GM18505 (cell line): ENCODE measurements around the gene FDXR.
"Not testable (repeated sequence)": the region's sequence is repeated elsewhere in the genome, so short reads cannot be mapped to it uniquely, and the experiment has no call there.

Source experiments
- ATAC-seq: cut with Tn5 transposase; IDR thresholded peaks from one replicate; pipeline ENCODE4 v1.9.1; 2021; ENCODE audit not compliant: unreplicated experiment
- POLR2A ChIP-seq: IDR thresholded peaks from 4 replicates; pipeline ENCODE4 v1.6.1; 2011; ENCODE audit warnings: borderline replicate concordance; ENCODE audit not compliant: insufficient read depth, insufficient read length; ENCODE audit errors: extremely low read depth

Gene FDXR

GRCh38 chr17:74907012-74907411 lies 34.2 kb upstream of the FDXR start:
- TF ChIP-seq POLR2A = no peak
- ATAC-seq = no peak

GRCh38 chr17:74906214-74906793 lies 33.5 kb upstream of the FDXR start:
- ATAC-seq = not testable (repeated sequence)

DNA sequence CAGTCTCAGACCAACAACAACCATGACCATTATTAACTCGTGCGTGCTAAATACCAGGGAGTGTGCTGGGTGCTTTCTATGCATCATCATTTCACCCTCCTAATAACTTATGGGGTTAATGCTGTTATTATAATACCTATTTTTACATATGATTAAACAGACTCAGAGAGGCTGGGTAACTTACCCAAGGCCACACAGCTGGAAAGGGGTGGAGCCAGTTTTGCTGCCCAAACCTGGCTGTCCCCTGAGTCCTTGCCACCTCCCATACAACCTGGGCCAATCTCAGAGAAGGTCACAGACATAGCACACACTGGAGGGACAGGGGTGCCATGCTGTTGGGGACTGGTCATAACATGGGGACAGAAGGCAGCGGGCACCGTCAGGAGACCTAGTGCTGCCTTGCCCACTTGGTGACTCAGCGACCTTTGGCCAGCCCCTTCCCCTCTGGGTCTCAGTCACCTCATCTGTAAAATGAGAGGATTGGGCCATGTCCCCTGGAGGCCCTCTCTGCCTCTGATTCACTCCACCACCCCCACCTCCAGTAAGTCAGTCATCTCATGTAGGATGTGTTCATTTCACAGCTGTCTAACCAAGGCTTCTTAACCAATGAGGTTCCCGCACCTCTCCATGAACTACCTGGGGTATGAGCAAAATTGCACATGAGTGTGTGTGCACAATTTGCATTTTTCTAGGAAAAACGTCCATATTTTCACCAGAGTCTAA lies 32.1 kb upstream of the FDXR start:
- no peak for ATAC-seq

DNA sequence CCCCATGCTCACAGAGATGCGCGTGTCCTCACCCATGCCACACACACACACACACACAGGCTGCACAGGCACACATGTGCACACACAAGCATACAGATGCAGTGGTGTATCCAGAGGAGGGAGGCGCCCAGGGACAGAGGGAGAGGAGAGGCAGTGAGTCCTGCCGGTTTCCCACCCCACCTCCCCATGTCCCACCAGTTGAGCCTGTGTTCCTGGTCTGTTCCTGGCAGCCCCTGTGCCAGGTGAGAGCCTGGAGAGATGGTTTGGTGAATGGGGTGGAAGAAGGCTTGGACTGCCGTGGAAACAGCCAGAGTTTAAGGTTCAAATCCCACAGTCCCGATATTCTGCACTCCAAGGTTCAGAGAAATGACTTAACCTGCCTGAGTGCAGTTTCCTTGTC lies 30.9 kb upstream of the FDXR start:
- ATAC-seq = no peak
- no peak for TF ChIP-seq POLR2A

More for the DNA sequence above, 32.1 kb upstream of the FDXR start:
- TF ChIP-seq POLR2A = no peak

DNA sequence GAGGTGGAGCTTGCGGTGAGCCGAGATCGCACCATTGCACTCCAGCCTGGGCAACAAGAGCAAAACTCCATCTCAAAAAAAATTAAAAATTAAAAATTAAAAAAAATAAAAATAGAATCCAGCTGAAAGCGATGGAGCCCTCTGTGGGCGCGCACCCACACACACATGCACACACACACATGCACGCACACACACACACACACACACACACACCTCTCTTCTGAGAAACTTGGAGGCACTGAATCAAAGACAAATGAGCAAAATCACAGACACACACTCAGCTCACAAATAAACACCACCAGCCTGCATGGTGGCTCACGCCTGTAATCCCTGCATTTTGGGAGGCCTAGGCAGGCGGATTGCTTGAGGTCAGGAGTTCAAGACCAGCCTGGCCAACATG lies 30.2 kb upstream of the FDXR start:
- no peak for TF ChIP-seq POLR2A

GRCh38 chr17:74901353-74902135 lies 28.8 kb upstream of the FDXR start:
- TF ChIP-seq POLR2A = no peak
- ATAC-seq = no peak

More for the DNA sequence above, 30.2 kb upstream of the FDXR start:
- no peak for ATAC-seq

GRCh38 chr17:74900208-74900607 lies 27.4 kb upstream of the FDXR start:
- ATAC-seq = no peak
- no peak for TF ChIP-seq POLR2A

GRCh38 chr17:74898376-74898946 lies 25.7 kb upstream of the FDXR start:
- no peak for ATAC-seq
- TF ChIP-seq POLR2A = no peak

DNA sequence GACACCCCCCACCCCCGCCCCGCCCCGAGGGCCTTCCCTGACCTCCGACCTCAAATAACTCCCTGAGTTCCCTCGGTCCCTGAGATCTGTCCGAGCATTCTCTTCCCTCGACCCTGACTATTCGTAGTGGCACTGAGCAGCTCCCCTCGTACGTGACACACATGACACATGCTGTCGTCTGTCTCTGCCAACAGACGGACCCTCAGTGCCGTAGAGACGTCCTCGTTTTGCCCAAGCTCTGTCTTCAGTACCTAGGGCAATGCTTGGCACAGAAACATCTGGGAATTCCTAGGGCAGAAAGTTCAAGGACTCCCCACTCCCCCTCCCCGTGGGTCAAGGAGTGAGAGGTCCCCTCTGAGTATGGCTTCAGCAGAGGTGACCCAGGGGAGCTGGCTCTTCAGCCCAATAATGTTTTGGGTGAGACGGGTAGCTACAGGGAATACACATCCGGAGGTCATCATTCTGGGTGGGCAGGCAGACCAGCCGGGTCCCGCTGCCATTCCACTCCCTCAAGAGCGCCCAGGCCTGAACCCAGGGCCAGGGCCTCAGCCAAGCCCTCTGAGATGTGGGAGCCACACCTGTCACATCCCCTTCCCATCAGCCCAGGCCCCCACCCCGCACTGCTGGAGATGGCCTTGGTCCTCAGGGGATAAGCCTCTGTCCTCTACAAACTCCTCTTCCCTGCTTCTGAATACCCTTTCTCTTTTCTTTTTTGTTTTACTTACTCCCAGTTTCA lies 21.3 kb upstream of the FDXR start:
- TF ChIP-seq POLR2A = no peak
- ATAC-seq = no peak

DNA sequence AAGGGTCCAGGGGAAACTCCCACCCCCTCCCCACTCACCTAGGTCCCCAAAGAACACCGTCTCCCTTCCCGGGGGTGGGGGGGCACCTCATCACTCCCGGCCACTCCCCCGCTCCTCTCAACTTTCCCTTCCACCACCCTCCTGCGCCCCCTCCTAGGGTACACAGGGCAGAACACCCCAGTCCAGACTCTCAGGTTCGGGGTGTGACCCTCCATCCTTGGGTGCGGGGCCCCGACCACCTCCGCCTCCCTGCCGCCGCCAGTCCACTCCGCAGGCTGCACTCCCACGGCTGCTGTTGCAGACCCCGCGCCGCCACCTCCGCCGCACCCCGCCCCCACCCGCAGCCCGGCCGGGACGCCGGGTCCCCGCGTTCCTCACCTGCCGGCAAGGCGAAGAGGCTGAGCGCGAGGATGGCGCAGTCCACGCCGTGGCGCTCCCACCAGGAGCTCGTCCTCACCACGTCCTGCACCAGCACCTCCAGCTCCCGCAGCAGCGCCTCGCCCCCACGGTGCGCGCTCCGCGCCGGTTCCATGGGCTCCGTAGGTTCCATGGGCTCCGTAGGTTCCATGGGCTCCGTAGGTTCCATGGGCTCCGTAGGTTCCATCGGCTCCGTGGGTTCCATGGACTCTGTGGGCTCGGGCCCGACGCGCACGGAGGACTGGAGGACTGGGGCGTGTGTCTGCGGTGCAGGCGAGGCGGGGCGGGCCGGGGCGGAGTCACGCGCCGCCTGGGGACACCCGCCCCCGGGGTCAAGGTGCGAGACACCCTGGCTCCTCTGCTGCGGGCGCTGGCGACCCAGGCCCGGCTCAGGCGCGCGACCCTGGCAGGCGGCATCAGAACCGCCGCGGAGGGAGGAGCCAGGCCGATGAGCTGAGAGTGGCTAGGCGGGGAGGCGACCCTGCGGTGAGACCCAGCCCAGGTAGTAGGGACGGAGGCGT lies 20.4 kb upstream of the FDXR start, which contains the start of gene FADS6:
TSS of gene FADS6 (minus strand) at position 660 of the 938 bp plus-strand sequence. CDS start at position 622, 38 bp downstream.
- ATAC-seq = no peak
- no peak for TF ChIP-seq POLR2A

DNA sequence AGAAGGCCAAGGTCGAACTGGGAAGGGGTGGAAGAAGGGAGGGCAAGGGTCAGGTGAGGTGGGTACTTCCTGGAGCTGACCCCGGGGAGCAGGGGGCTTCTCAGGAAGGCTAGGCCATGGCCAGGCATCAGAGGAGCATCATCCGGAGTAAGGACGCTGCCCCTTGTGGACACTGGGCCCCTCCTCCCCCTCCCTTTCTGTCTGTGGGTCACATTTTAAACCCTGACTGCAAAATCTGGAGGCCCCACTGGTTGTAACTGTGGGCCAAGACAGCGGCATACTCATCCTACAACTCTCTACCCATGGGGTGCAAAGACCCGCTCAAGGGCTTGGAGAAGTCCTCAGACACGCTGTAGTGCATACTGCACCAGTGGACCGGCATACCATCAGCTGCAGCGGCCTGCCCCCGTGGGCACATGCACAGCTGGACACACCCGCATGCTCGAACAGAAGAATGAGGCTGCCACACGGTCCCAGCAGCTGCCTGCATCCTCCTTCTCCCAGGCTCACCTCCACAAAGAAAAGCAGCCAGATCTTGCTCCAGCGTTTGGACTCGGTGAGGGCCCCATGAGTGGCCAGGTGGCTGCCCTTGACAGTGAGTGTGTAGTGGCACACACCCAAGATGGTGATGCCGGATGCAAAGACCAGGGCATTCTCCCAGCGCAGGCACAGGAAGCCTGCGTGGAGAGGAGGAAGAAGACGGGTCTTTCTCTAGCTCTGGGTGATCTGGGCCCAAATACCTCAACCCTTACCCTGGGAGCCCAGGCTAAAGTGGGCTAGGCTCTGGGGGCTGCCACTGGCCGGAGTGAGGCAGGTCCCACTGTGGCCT lies 19.4 kb upstream of the FDXR start:
- no peak for TF ChIP-seq POLR2A
- no peak for ATAC-seq
